ENCODE data around the gene DNAJC7. TPM values are rescaled to one million over a fixed set of nuclear protein-coding genes. Genes with fewer than 3 reads are reported as not detected.

Gene DNAJC7
- total RNA-seq, 3 donors from 2014 or later (not counting 1 experiment from before 2014, with no cell fraction given) = 123 to 159 (median 149) TPM

GRCh38 chr17:42058063-42058462 is 40.8 kb upstream of the DNAJC7 start:
- WGBS (ENCODE audit: insufficient coverage) = 86% methylated on average over 7 of the region's 7 CpGs
- H3K27me3 Mint-ChIP-seq (ENCODE audit: low read depth in 2 of 2) = peaks cover 0 to 6% of the 10 kb centered on the region in 2 donors

GRCh38 chr17:42056635-42057034 is 39.4 kb upstream of the DNAJC7 start:
- DNase-seq (no peak), ATAC-seq (no peak)
- no peaks in the 10 kb centered on the region for H3K36me3 ChIP-seq (ENCODE audit: control insufficient read depth, insufficient read depth, low read length)
- H3K27me3 Mint-ChIP-seq (ENCODE audit: low read depth in 2 of 2) = peaks cover 4 to 12% of the 10 kb centered on the region in 2 donors
- no peak for TF ChIP-seq CTCF (IDR thresholded peaks at IDR 0.05)
- no peaks in the 10 kb centered on the region for H3K36me3 Mint-ChIP-seq
- WGBS (ENCODE audit: insufficient coverage) = 64% methylated on average over 3 of the region's 3 CpGs
- H3K27ac ChIP-seq (ENCODE audit: low read length) = no peak overlapping the region
- no peaks in the 10 kb centered on the region for H3K9me3 Mint-ChIP-seq
- H3K4me3 ChIP-seq (ENCODE audit: low read length) = no peak overlapping the region
- no peaks in the 10 kb centered on the region for H3K9me3 ChIP-seq (ENCODE audit: control insufficient read depth, insufficient read depth, low read length)
- H3K27ac Mint-ChIP-seq = no peak overlapping the region
- H3K4me3 Mint-ChIP-seq = no peak overlapping the region
- H3K4me1 Mint-ChIP-seq = no peaks in the 10 kb centered on the region
- intact Hi-C loops (cut with micrococcal nuclease) = no loop called here
- no peaks in the 10 kb centered on the region for H3K4me1 ChIP-seq (ENCODE audit: control insufficient read depth, insufficient read depth, low read length)
- peaks cover 7% of the 10 kb centered on the region for H3K27me3 ChIP-seq (ENCODE audit: control insufficient read depth, insufficient read depth, low read length)

More at GRCh38 chr17:42058063-42058462, 40.8 kb upstream of the DNAJC7 start:
- Histone ChIP-seq H3K4me1 (ENCODE audit: control insufficient read depth, insufficient read depth, low read length) (no peaks in the 10 kb centered on the region), H3K27ac (ENCODE audit: low read length) (no peak overlapping the region), H3K36me3 (ENCODE audit: control insufficient read depth, insufficient read depth, low read length) (no peaks in the 10 kb centered on the region), H3K4me3 (ENCODE audit: low read length) (no peak overlapping the region), H3K27me3 (ENCODE audit: control insufficient read depth, insufficient read depth, low read length) (peaks cover 5% of the 10 kb centered on the region), H3K9me3 (ENCODE audit: control insufficient read depth, insufficient read depth, low read length) (no peaks in the 10 kb centered on the region)
- no peak for TF ChIP-seq CTCF (IDR thresholded peaks at IDR 0.05)
- Mint-ChIP-seq H3K9me3 (no peaks in the 10 kb centered on the region), H3K4me1 (no peaks in the 10 kb centered on the region), H3K27ac (no peak overlapping the region), H3K36me3 (no peaks in the 10 kb centered on the region), H3K4me3 (no peak overlapping the region)
- intact Hi-C loops (cut with micrococcal nuclease) = no loop called here
- ATAC-seq = no peak
- DNase-seq = no peak

- DNase-seq (no peak), ATAC-seq (no peak)
- Mint-ChIP-seq H3K4me1 (peaks cover 5 to 8% of the 10 kb centered on the region in 2 donors), H3K27ac (no peak overlapping the region), H3K4me3 (no peak overlapping the region), H3K9me3 (no peaks in the 10 kb centered on the region), H3K36me3 (no peaks in the 10 kb centered on the region), H3K27me3 (ENCODE audit: low read depth in 2 of 2) (peaks cover 15 to 19% of the 10 kb centered on the region in 2 donors)
- Histone ChIP-seq H3K4me3 (ENCODE audit: low read length) (no peak overlapping the region), H3K27me3 (ENCODE audit: control insufficient read depth, insufficient read depth, low read length) (peaks cover 7% of the 10 kb centered on the region), H3K36me3 (ENCODE audit: control insufficient read depth, insufficient read depth, low read length) (no peaks in the 10 kb centered on the region), H3K9me3 (ENCODE audit: control insufficient read depth, insufficient read depth, low read length) (no peaks in the 10 kb centered on the region), H3K4me1 (ENCODE audit: control insufficient read depth, insufficient read depth, low read length) (peaks cover 5% of the 10 kb centered on the region), H3K27ac (ENCODE audit: low read length) (no peak overlapping the region)
- no peak for TF ChIP-seq CTCF (IDR thresholded peaks at IDR 0.05)
- WGBS (ENCODE audit: insufficient coverage) = 89% methylated on average over 6 of the region's 6 CpGs
- intact Hi-C loops (cut with micrococcal nuclease) = no loop called here
These were observed 38.3 kb upstream of the DNAJC7 start for GRCh38 chr17:42055496-42055895.

GRCh38 chr17:42055027-42055426 is 37.8 kb upstream of the DNAJC7 start:
- no peaks in the 10 kb centered on the region for H3K36me3 ChIP-seq (ENCODE audit: control insufficient read depth, insufficient read depth, low read length)
- H3K36me3 Mint-ChIP-seq = no peaks in the 10 kb centered on the region
- H3K27ac Mint-ChIP-seq = no peak overlapping the region
- H3K27me3 Mint-ChIP-seq (ENCODE audit: low read depth in 2 of 2) = peaks cover 15 to 19% of the 10 kb centered on the region in 2 donors
- WGBS (ENCODE audit: insufficient coverage) = no CpG with 5 or more reads among the region's 3 CpGs
- no peaks in the 10 kb centered on the region for H3K9me3 ChIP-seq (ENCODE audit: control insufficient read depth, insufficient read depth, low read length)
- peaks cover 7% of the 10 kb centered on the region for H3K27me3 ChIP-seq (ENCODE audit: control insufficient read depth, insufficient read depth, low read length)
- ATAC-seq = no peak
- H3K4me1 Mint-ChIP-seq = peaks cover 5 to 8% of the 10 kb centered on the region in 2 donors
- no peak overlapping the region for H3K4me3 Mint-ChIP-seq
- DNase-seq = no peak
- no peaks in the 10 kb centered on the region for H3K9me3 Mint-ChIP-seq
- H3K4me1 ChIP-seq (ENCODE audit: control insufficient read depth, insufficient read depth, low read length) = peaks cover 7% of the 10 kb centered on the region
- no peak for TF ChIP-seq CTCF (IDR thresholded peaks at IDR 0.05)
- intact Hi-C loops (cut with micrococcal nuclease) = no loop called here
- H3K4me3 ChIP-seq (ENCODE audit: low read length) = no peak overlapping the region
- H3K27ac ChIP-seq (ENCODE audit: low read length) = no peak overlapping the region

Data from natural killer cell (primary cell).